SK-N-MC (cell line): Measurements from ENCODE around the gene TNFRSF8.

Experiments used
- EZH2 ChIP-seq: fragments of 200-600 bp; sonication (generic); IDR thresholded peaks from one replicate; pipeline ENCODE4 v1.6.1; 2017; ENCODE audit warnings: antibody characterized with exemption
- FOXP2 ChIP-seq: optimal IDR thresholded peaks from 2 replicates; pipeline ENCODE3; 2011; ENCODE audit warnings: mild to moderate bottlenecking, moderate library complexity; ENCODE audit not compliant: insufficient read depth; ENCODE audit errors: extremely low read length, control extremely low read depth

- no peak for TF ChIP-seq FOXP2
- no peak for TF ChIP-seq EZH2
Measured at GRCh38 chr1:12149791-12150175, 86.7 kb downstream of the TNFRSF8 start.
